Right lobe of liver (tissue), 4 donors: ENCODE measurements around the gene NR3C2.

Experiments
- POLR2A ChIP-seq: fragments of 450-650 bp; IDR thresholded peaks from one replicate; pipeline ENCODE4 v1.6.1; 2017; ENCODE audit warnings: antibody characterized with exemption, mild to moderate bottlenecking
- TF ChIP-seq, protein P1 (sequence below), 4 donors: fragments of 200-600 bp in 3 of 4; fragments of 450-650 bp in 1 of 4; IDR thresholded peaks; one replicate each; pipeline versions ENCODE4 v1.5.1 to v1.8.0; 2016 to 2022; ENCODE audit warnings: antibody characterized with exemption in 4 of 4, mild to moderate bottlenecking in 2 of 4
- donor health status: DM: no; HTN: no; CAD: no.
- donor health status: DM: no; HTN: no; CAD: no.
- donor health status: DM: no; HTN: yes; CAD: no.

- TF ChIP-seq, protein P1, sequence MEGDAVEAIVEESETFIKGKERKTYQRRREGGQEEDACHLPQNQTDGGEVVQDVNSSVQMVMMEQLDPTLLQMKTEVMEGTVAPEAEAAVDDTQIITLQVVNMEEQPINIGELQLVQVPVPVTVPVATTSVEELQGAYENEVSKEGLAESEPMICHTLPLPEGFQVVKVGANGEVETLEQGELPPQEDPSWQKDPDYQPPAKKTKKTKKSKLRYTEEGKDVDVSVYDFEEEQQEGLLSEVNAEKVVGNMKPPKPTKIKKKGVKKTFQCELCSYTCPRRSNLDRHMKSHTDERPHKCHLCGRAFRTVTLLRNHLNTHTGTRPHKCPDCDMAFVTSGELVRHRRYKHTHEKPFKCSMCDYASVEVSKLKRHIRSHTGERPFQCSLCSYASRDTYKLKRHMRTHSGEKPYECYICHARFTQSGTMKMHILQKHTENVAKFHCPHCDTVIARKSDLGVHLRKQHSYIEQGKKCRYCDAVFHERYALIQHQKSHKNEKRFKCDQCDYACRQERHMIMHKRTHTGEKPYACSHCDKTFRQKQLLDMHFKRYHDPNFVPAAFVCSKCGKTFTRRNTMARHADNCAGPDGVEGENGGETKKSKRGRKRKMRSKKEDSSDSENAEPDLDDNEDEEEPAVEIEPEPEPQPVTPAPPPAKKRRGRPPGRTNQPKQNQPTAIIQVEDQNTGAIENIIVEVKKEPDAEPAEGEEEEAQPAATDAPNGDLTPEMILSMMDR (IDR thresholded peaks at IDR 0.05), result no peak
- no peak for TF ChIP-seq POLR2A
These were observed 300.7 kb downstream of the NR3C2 start for GRCh38 chr4:148141501-148141900.
